ENCODE results near the gene THADA. TPM values are rescaled to one million over a fixed set of nuclear protein-coding genes. Genes with fewer than 3 reads are reported as not detected.
"Not testable (repeated sequence)": the region's sequence is repeated elsewhere in the genome, so short reads cannot be mapped to it uniquely, and the experiment has no call there.

Gene THADA
- total RNA-seq, 1 experiment from 2014 or later = 29.4 TPM

- DNase-seq = peak; percentile 49
- H4K20me1 ChIP-seq (ENCODE audit: insufficient read depth, low read depth, low read length) = no peaks in the 10 kb centered on the region
- peak overlapping the region; percentile 11 for H3K4me2 ChIP-seq (ENCODE audit: low read depth, low read length, poor library complexity, severe bottlenecking)
- no peak overlapping the region for H3K4me3 ChIP-seq (ENCODE audit: low read length)
- no peak overlapping the region for H2AFZ ChIP-seq (ENCODE audit: low read length)
- H3K79me2 ChIP-seq (ENCODE audit: low read length) = no peaks in the 10 kb centered on the region
- H3K27ac ChIP-seq (ENCODE audit: low read length) = peak overlapping the region; percentile 53; the same call in 1 of the 2 replicates
- H3K9me2 ChIP-seq (replicated peaks; ENCODE audit: insufficient read depth, low read length) = no peaks in the 10 kb centered on the region
- H3K36me3 ChIP-seq (ENCODE audit: insufficient read depth, low read length) = no peaks in the 10 kb centered on the region
- H3K27me3 ChIP-seq (ENCODE audit: low read length) = no peaks in the 10 kb centered on the region
- no peak overlapping the region for H3K9ac ChIP-seq (ENCODE audit: low read length)
- H3K4me1 ChIP-seq (ENCODE audit: low read length) = peaks cover 51% of the 10 kb centered on the region
- H3K9me3 ChIP-seq (ENCODE audit: low read length) = no peaks in the 10 kb centered on the region
These were observed 193.8 kb downstream of the THADA start for GRCh38 chr2:43402002-43402401.

- no peaks in the 10 kb centered on the region for H3K27me3 ChIP-seq (ENCODE audit: low read length)
These were observed 195.3 kb downstream of the THADA start for GRCh38 chr2:43400508-43400907.

GRCh38 chr2:43399515-43400264 is 196.1 kb downstream of the THADA start:
- Histone ChIP-seq H3K27me3 (ENCODE audit: low read length) (no peaks in the 10 kb centered on the region), H3K4me1 (ENCODE audit: low read length) (peaks cover 28% of the 10 kb centered on the region), H3K9me3 (ENCODE audit: low read length) (no peaks in the 10 kb centered on the region), H3K9ac (ENCODE audit: low read length) (no peak overlapping the region), H3K36me3 (ENCODE audit: insufficient read depth, low read length) (no peaks in the 10 kb centered on the region), H4K20me1 (ENCODE audit: insufficient read depth, low read depth, low read length) (no peaks in the 10 kb centered on the region), H3K4me3 (ENCODE audit: low read length) (no peak overlapping the region), H3K79me2 (ENCODE audit: low read length) (no peaks in the 10 kb centered on the region), H3K27ac (ENCODE audit: low read length) (no peak overlapping the region), H2AFZ (ENCODE audit: low read length) (no peak overlapping the region), H3K9me2 (replicated peaks; ENCODE audit: insufficient read depth, low read length) (no peaks in the 10 kb centered on the region), H3K4me2 (ENCODE audit: low read depth, low read length, poor library complexity, severe bottlenecking) (no peak overlapping the region)
- no peak for DNase-seq

More at GRCh38 chr2:43400508-43400907, 195.3 kb downstream of the THADA start:
- H3K9me3 ChIP-seq (ENCODE audit: low read length) = no peaks in the 10 kb centered on the region
- DNase-seq = no peak
- no peaks in the 10 kb centered on the region for H3K36me3 ChIP-seq (ENCODE audit: insufficient read depth, low read length)
- H4K20me1 ChIP-seq (ENCODE audit: insufficient read depth, low read depth, low read length) = no peaks in the 10 kb centered on the region
- no peaks in the 10 kb centered on the region for H3K9me2 ChIP-seq (replicated peaks; ENCODE audit: insufficient read depth, low read length)
- no peaks in the 10 kb centered on the region for H3K79me2 ChIP-seq (ENCODE audit: low read length)
- H3K4me1 ChIP-seq (ENCODE audit: low read length) = peaks cover 36% of the 10 kb centered on the region
- H3K9ac ChIP-seq (ENCODE audit: low read length) = no peak overlapping the region
- H3K4me2 ChIP-seq (ENCODE audit: low read depth, low read length, poor library complexity, severe bottlenecking) = no peak overlapping the region
- H3K27ac ChIP-seq (ENCODE audit: low read length) = no peak overlapping the region
- H3K4me3 ChIP-seq (ENCODE audit: low read length) = no peak overlapping the region
- no peak overlapping the region for H2AFZ ChIP-seq (ENCODE audit: low read length)

- H3K79me2 ChIP-seq (ENCODE audit: low read length) = no peaks in the 10 kb centered on the region
- no peak overlapping the region for H3K27ac ChIP-seq (ENCODE audit: low read length)
- H3K36me3 ChIP-seq (ENCODE audit: insufficient read depth, low read length) = no peaks in the 10 kb centered on the region
- no peak for DNase-seq
- H3K4me1 ChIP-seq (ENCODE audit: low read length) = peaks cover 23% of the 10 kb centered on the region
- no peaks in the 10 kb centered on the region for H3K27me3 ChIP-seq (ENCODE audit: low read length)
- no peaks in the 10 kb centered on the region for H4K20me1 ChIP-seq (ENCODE audit: insufficient read depth, low read depth, low read length)
- no peak overlapping the region for H3K4me2 ChIP-seq (ENCODE audit: low read depth, low read length, poor library complexity, severe bottlenecking)
- no peaks in the 10 kb centered on the region for H3K9me3 ChIP-seq (ENCODE audit: low read length)
- H3K9me2 ChIP-seq (replicated peaks; ENCODE audit: insufficient read depth, low read length) = no peaks in the 10 kb centered on the region
- H3K4me3 ChIP-seq (ENCODE audit: low read length) = no peak overlapping the region
- H3K9ac ChIP-seq (ENCODE audit: low read length) = no peak overlapping the region
- H2AFZ ChIP-seq (ENCODE audit: low read length) = no peak overlapping the region
These were observed 196.7 kb downstream of the THADA start for GRCh38 chr2:43399098-43399497.

GRCh38 chr2:43397821-43398220 is 198.0 kb downstream of the THADA start:
- no peaks in the 10 kb centered on the region for H3K36me3 ChIP-seq (ENCODE audit: insufficient read depth, low read length)
- H3K4me1 ChIP-seq (ENCODE audit: low read length) = peaks cover 10% of the 10 kb centered on the region
- H3K9ac ChIP-seq (ENCODE audit: low read length) = no peak overlapping the region
- H3K4me3 ChIP-seq (ENCODE audit: low read length) = no peak overlapping the region
- no peak overlapping the region for H2AFZ ChIP-seq (ENCODE audit: low read length)
- no peaks in the 10 kb centered on the region for H3K79me2 ChIP-seq (ENCODE audit: low read length)
- no peaks in the 10 kb centered on the region for H3K9me3 ChIP-seq (ENCODE audit: low read length)
- no peak overlapping the region for H3K4me2 ChIP-seq (ENCODE audit: low read depth, low read length, poor library complexity, severe bottlenecking)
- no peak for DNase-seq
- no peak overlapping the region for H3K27ac ChIP-seq (ENCODE audit: low read length)
- no peaks in the 10 kb centered on the region for H3K9me2 ChIP-seq (replicated peaks; ENCODE audit: insufficient read depth, low read length)
- no peaks in the 10 kb centered on the region for H3K27me3 ChIP-seq (ENCODE audit: low read length)
- H4K20me1 ChIP-seq (ENCODE audit: insufficient read depth, low read depth, low read length) = no peaks in the 10 kb centered on the region

- H3K79me2 ChIP-seq (ENCODE audit: low read length) = no peaks in the 10 kb centered on the region
- no peak overlapping the region for H3K4me3 ChIP-seq (ENCODE audit: low read length)
- peaks cover 6% of the 10 kb centered on the region for H3K4me1 ChIP-seq (ENCODE audit: low read length)
These were observed 198.4 kb downstream of the THADA start for GRCh38 chr2:43397411-43397810.

GRCh38 chr2:43396344-43396743 is 199.5 kb downstream of the THADA start:
- not testable (repeated sequence) for DNase-seq; H3K79me2 ChIP-seq (ENCODE audit: low read length); H3K4me1 ChIP-seq (ENCODE audit: low read length); H2AFZ ChIP-seq (ENCODE audit: low read length); H3K9me2 ChIP-seq (replicated peaks; ENCODE audit: insufficient read depth, low read length); H3K4me2 ChIP-seq (ENCODE audit: low read depth, low read length, poor library complexity, severe bottlenecking); H3K27ac ChIP-seq (ENCODE audit: low read length); H3K9me3 ChIP-seq (ENCODE audit: low read length); H3K36me3 ChIP-seq (ENCODE audit: insufficient read depth, low read length); H3K27me3 ChIP-seq (ENCODE audit: low read length); H3K4me3 ChIP-seq (ENCODE audit: low read length); H3K9ac ChIP-seq (ENCODE audit: low read length); H4K20me1 ChIP-seq (ENCODE audit: insufficient read depth, low read depth, low read length)

More at GRCh38 chr2:43397411-43397810, 198.4 kb downstream of the THADA start:
- no peaks in the 10 kb centered on the region for H3K36me3 ChIP-seq (ENCODE audit: insufficient read depth, low read length)
- H3K9me2 ChIP-seq (replicated peaks; ENCODE audit: insufficient read depth, low read length) = no peaks in the 10 kb centered on the region
- no peak overlapping the region for H3K27ac ChIP-seq (ENCODE audit: low read length)
- H3K27me3 ChIP-seq (ENCODE audit: low read length) = no peaks in the 10 kb centered on the region
- no peak overlapping the region for H2AFZ ChIP-seq (ENCODE audit: low read length)
- no peak for DNase-seq
- no peaks in the 10 kb centered on the region for H4K20me1 ChIP-seq (ENCODE audit: insufficient read depth, low read depth, low read length)
- no peak overlapping the region for H3K4me2 ChIP-seq (ENCODE audit: low read depth, low read length, poor library complexity, severe bottlenecking)
- H3K9ac ChIP-seq (ENCODE audit: low read length) = no peak overlapping the region
- H3K9me3 ChIP-seq (ENCODE audit: low read length) = no peaks in the 10 kb centered on the region

GRCh38 chr2:43393918-43394317 is 201.9 kb downstream of the THADA start:
- Histone ChIP-seq H3K9me2 (replicated peaks; ENCODE audit: insufficient read depth, low read length) (no peaks in the 10 kb centered on the region), H3K4me2 (ENCODE audit: low read depth, low read length, poor library complexity, severe bottlenecking) (no peak overlapping the region), H3K9me3 (ENCODE audit: low read length) (no peaks in the 10 kb centered on the region), H3K36me3 (ENCODE audit: insufficient read depth, low read length) (no peaks in the 10 kb centered on the region), H3K27ac (ENCODE audit: low read length) (no peak overlapping the region), H3K4me3 (ENCODE audit: low read length) (no peak overlapping the region), H2AFZ (ENCODE audit: low read length) (no peak overlapping the region), H3K27me3 (ENCODE audit: low read length) (no peaks in the 10 kb centered on the region), H4K20me1 (ENCODE audit: insufficient read depth, low read depth, low read length) (no peaks in the 10 kb centered on the region), H3K4me1 (ENCODE audit: low read length) (0 out of 2 replicates have a peak, but pooled peaks cover 3% of the 10 kb centered on the region), H3K9ac (ENCODE audit: low read length) (no peak overlapping the region), H3K79me2 (ENCODE audit: low read length) (0 out of 2 replicates have a peak, but pooled peaks cover 3% of the 10 kb centered on the region)
- no peak for DNase-seq

All from Karpas-422 (cell line).